Panc1 (cell line): ENCODE measurements around the gene CLDN6. TPM values are rescaled to one million over a fixed set of nuclear protein-coding genes. Genes with fewer than 3 reads are reported as not detected.

ENCODE experiments used
- ATAC-seq: fragments of 200-7000 bp; cut with Tn5 transposase; 2 replicates; pipeline ENCODE4 v1.9.1; 2020; ENCODE audit warnings: mild to moderate bottlenecking, moderate library complexity
- BruUV-seq: library from RNA; stranded (reverse); fragments of 400-500 nt; replicated peaks from 2 replicates; lab custom pipeline; 2021; lab: Mats Ljungman, UMichigan
- CTCF ChIA-PET: fragments of 300-600 bp; sonication (Branson Sonifier 250); formaldehyde crosslinking; loops from one replicate; lab custom pipeline; 2022; ENCODE audit warnings: antibody characterized with exemption; lab: Charles Lee
- POLR2A ChIA-PET: fragments of 300-600 bp; sonication (Branson Sonifier 250); formaldehyde crosslinking; loops from one replicate; lab custom pipeline; 2022; ENCODE audit warnings: antibody characterized with exemption; lab: Charles Lee
- DNase-seq: peaks from one replicate; pipeline ENCODE4 v3.0.0-alpha.2; 2010; ENCODE audit warnings: low read depth, low spot score
- H3K27ac ChIP-seq: 2 replicates; pipeline ENCODE4 v1.5.1; 2011; ENCODE audit warnings: mild to moderate bottlenecking, low read length, inconsistent platforms
- H3K27me3 ChIP-seq: fragments of 200-500 bp; sonication (Bioruptor generic); 2 replicates; pipeline ENCODE4 v1.6.0; 2014; ENCODE audit warnings: low read length, inconsistent platforms; ENCODE audit not compliant: control insufficient read depth, insufficient read depth
- H3K36me3 ChIP-seq: fragments of 200-500 bp; sonication (Bioruptor generic); 2 replicates; pipeline ENCODE4 v1.5.1; 2014; ENCODE audit warnings: inconsistent platforms, mild to moderate bottlenecking, low read length, moderate library complexity; ENCODE audit not compliant: control insufficient read depth, insufficient read depth
- H3K4me1 ChIP-seq: 2 replicates; pipeline ENCODE4 v1.5.1; 2011; ENCODE audit warnings: inconsistent platforms, mild to moderate bottlenecking, low read length, moderate library complexity; ENCODE audit not compliant: control insufficient read depth, insufficient read depth
- H3K4me3 ChIP-seq, 2 experiments: 2 replicates each; pipeline ENCODE4 v1.5.1; 2011 to 2012; ENCODE audit warnings: low read depth in 2 of 2, low read length in 2 of 2, mild to moderate bottlenecking in 2 of 2, inconsistent platforms in 1 of 2, moderate library complexity in 1 of 2
- H3K9me3 ChIP-seq: fragments of 200-500 bp; sonication (Bioruptor generic); 2 replicates; pipeline ENCODE4 v1.5.1; 2014; ENCODE audit warnings: low read depth, mild to moderate bottlenecking, inconsistent platforms, low read length, moderate library complexity; ENCODE audit not compliant: control insufficient read depth, insufficient read depth
- POLR2AphosphoS5 ChIP-seq: IDR thresholded peaks from 2 replicates; pipeline ENCODE4 v1.6.1; 2012; ENCODE audit warnings: mild to moderate bottlenecking, low read depth, low read length, moderate library complexity
- SIN3A ChIP-seq: IDR thresholded peaks from 2 replicates; pipeline ENCODE4 v1.6.1; 2012; ENCODE audit warnings: low read depth, mild to moderate bottlenecking, low read length, moderate library complexity, borderline replicate concordance; ENCODE audit not compliant: insufficient read depth
- TCF7L2 ChIP-seq: IDR thresholded peaks from 2 replicates; pipeline ENCODE4 v1.6.1; 2011; ENCODE audit warnings: mild to moderate bottlenecking, low read depth, low read length, inconsistent platforms
- in situ Hi-C: cut with HindIII; loops from 2 replicates; pipeline ENCODE4 v1.10.0; 2016; ENCODE audit warnings: low sequenced_read_pairs, low pct_unique_long_range_greater_than_20kb
- intact Hi-C: fragments of 100-400 bp; cut with micrococcal nuclease; formaldehyde crosslinking; loops from one replicate; pipeline ENCODE4 v1.10.0; 2022; ENCODE audit not compliant: unreplicated experiment
- total RNA-seq: library from RNA; stranded (reverse); gene quantifications from one replicate; pipeline ENCODE4 v1.2.1, GENCODE V29; 2021; ENCODE audit not compliant: unreplicated experiment
- TF ChIP-seq, protein P1 (sequence below), 2 experiments: IDR thresholded peaks; 2 replicates each; pipeline ENCODE4 v1.6.1; 2011 to 2012; ENCODE audit warnings: low read depth in 2 of 2, control low read depth in 1 of 2, low read length in 1 of 2, mild to moderate bottlenecking in 1 of 2, moderate library complexity in 1 of 2; ENCODE audit not compliant: insufficient read depth in 1 of 2
- TF ChIP-seq, protein P2 (sequence below): fragments of 450-650 bp; IDR thresholded peaks from 2 replicates; pipeline ENCODE4 v1.5.1; 2017; ENCODE audit warnings: mild to moderate bottlenecking

Gene CLDN6
- total RNA-seq, 1 experiment from 2014 or later = 1.2 TPM

DNA sequence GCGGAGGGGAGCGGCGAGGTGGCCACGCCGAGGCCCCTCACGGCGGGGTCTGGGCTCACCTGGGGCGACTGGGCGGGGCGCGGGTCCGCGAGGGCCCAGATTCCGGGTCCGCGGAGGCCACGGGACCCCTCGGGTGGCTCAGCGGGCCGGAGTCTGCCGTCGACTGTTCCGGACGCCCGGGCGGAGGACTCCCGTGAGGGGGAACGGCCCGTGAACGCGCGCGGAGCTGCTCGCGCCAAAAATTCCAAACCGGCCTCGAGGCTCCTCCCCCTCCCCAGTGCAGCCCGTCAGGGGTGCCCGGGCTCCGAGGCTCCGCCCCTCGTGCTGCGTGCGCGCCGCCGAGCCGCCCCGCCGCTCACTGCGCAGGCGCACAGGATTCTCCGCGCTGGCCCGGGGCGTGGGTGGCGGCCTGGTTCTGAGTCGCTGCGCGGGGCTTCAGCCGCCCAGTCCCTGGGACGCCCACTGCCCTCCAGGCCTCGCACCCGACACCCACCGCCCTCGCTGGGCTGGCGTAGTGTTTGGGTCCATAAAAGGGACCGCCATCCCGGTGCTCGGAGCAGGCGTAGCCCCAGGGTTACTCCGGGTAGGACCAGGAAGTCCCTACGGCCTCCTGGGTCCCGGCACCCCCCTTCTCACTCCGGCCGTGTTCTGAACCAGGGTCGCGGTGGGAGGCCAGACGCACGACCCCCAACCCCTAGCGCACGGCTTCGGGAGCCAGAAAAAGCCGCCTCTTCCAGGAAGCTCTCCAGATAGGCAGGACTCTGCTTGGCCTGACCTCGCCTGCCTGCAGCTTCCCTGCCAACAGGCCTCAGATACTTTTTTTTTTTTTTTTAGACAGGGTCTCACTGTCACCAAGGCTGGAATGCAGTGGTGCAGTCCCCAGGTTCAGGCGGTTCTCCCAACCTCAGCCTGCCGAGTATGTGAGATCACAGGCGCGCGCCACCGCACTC is 37.5 kb downstream of the CLDN6 start, which contains the start of gene PKMYT1:
PKMYT1 (minus strand) TSS at position 220 of the 950 bp plus-strand sequence. CDS start 789 bp downstream, outside the sequence.
- POLR2A ChIA-PET = interaction anchor here (0.6 kb wide), 1 partner anchor 361 kb away, joined by 3 read pairs; no protein-coding TSS in a partner anchor
- H3K27me3 ChIP-seq = no peaks in the 10 kb centered on the region
- CTCF ChIA-PET = no interaction called here
- in situ Hi-C loops (no loop called here), intact Hi-C loops (no loop called here)
- no peaks in the 10 kb centered on the region for H3K9me3 ChIP-seq
- H3K36me3 ChIP-seq = peaks cover 2% of the 10 kb centered on the region; the same call in 1 of the 2 replicates
- DNase-seq (no peak), ATAC-seq (peak; percentile 83)
- peak; percentile 93 for TF ChIP-seq POLR2AphosphoS5
- TF ChIP-seq, protein P1, sequence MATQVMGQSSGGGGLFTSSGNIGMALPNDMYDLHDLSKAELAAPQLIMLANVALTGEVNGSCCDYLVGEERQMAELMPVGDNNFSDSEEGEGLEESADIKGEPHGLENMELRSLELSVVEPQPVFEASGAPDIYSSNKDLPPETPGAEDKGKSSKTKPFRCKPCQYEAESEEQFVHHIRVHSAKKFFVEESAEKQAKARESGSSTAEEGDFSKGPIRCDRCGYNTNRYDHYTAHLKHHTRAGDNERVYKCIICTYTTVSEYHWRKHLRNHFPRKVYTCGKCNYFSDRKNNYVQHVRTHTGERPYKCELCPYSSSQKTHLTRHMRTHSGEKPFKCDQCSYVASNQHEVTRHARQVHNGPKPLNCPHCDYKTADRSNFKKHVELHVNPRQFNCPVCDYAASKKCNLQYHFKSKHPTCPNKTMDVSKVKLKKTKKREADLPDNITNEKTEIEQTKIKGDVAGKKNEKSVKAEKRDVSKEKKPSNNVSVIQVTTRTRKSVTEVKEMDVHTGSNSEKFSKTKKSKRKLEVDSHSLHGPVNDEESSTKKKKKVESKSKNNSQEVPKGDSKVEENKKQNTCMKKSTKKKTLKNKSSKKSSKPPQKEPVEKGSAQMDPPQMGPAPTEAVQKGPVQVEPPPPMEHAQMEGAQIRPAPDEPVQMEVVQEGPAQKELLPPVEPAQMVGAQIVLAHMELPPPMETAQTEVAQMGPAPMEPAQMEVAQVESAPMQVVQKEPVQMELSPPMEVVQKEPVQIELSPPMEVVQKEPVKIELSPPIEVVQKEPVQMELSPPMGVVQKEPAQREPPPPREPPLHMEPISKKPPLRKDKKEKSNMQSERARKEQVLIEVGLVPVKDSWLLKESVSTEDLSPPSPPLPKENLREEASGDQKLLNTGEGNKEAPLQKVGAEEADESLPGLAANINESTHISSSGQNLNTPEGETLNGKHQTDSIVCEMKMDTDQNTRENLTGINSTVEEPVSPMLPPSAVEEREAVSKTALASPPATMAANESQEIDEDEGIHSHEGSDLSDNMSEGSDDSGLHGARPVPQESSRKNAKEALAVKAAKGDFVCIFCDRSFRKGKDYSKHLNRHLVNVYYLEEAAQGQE (IDR thresholded peaks at IDR 0.05; ENCODE audit: insufficient read depth in 1 of 2, low read depth in 2 of 2, low read length in 1 of 2) = 0 out of 4 replicates have a peak, but pooled peaks of 1 of the 2 experiments have one; percentile 9
- TF ChIP-seq, protein P2, sequence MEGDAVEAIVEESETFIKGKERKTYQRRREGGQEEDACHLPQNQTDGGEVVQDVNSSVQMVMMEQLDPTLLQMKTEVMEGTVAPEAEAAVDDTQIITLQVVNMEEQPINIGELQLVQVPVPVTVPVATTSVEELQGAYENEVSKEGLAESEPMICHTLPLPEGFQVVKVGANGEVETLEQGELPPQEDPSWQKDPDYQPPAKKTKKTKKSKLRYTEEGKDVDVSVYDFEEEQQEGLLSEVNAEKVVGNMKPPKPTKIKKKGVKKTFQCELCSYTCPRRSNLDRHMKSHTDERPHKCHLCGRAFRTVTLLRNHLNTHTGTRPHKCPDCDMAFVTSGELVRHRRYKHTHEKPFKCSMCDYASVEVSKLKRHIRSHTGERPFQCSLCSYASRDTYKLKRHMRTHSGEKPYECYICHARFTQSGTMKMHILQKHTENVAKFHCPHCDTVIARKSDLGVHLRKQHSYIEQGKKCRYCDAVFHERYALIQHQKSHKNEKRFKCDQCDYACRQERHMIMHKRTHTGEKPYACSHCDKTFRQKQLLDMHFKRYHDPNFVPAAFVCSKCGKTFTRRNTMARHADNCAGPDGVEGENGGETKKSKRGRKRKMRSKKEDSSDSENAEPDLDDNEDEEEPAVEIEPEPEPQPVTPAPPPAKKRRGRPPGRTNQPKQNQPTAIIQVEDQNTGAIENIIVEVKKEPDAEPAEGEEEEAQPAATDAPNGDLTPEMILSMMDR = no peak
- no peak for TF ChIP-seq TCF7L2
- peak; percentile 90; the same call in 1 of the 2 replicates for TF ChIP-seq SIN3A
- H3K4me3 ChIP-seq = peak within 1 kb of the TSS; percentile 70 to 71
- BruUV-seq = no TSS peak
- H3K27ac ChIP-seq = peak within 1 kb of the TSS; percentile 96
- H3K4me1 ChIP-seq = peaks cover 36% of the 10 kb centered on the region

- TF ChIP-seq, protein P2 = no peak
- TF ChIP-seq SIN3A (no peak), POLR2AphosphoS5 (no peak), TCF7L2 (no peak)
- TF ChIP-seq, protein P1 (IDR thresholded peaks at IDR 0.05; ENCODE audit: insufficient read depth in 1 of 2, low read depth in 2 of 2, low read length in 1 of 2) = no peak
- intact Hi-C loops (no loop called here), in situ Hi-C loops (no loop called here)
- no peaks in the 10 kb centered on the region for H3K9me3 ChIP-seq
- POLR2A ChIA-PET = no interaction called here
- H3K27me3 ChIP-seq = no peaks in the 10 kb centered on the region
- ATAC-seq (peak; percentile 27), DNase-seq (no peak)
- TSS peak; percentile 73 for BruUV-seq
- peak overlapping the region; percentile 96 for H3K27ac ChIP-seq
- H3K4me3 ChIP-seq = peak overlapping the region; percentile 70 to 71
- peaks cover 2% of the 10 kb centered on the region; the same call in 1 of the 2 replicates for H3K36me3 ChIP-seq
- peaks cover 36% of the 10 kb centered on the region for H3K4me1 ChIP-seq
- CTCF ChIA-PET = no interaction called here
Measured at GRCh38 chr16:2979669-2980226, 38.2 kb downstream of the CLDN6 start.
